ENCODE results near the gene LAMP5.

LAMP5 gene, protein sequence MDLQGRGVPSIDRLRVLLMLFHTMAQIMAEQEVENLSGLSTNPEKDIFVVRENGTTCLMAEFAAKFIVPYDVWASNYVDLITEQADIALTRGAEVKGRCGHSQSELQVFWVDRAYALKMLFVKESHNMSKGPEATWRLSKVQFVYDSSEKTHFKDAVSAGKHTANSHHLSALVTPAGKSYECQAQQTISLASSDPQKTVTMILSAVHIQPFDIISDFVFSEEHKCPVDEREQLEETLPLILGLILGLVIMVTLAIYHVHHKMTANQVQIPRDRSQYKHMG

DNA sequence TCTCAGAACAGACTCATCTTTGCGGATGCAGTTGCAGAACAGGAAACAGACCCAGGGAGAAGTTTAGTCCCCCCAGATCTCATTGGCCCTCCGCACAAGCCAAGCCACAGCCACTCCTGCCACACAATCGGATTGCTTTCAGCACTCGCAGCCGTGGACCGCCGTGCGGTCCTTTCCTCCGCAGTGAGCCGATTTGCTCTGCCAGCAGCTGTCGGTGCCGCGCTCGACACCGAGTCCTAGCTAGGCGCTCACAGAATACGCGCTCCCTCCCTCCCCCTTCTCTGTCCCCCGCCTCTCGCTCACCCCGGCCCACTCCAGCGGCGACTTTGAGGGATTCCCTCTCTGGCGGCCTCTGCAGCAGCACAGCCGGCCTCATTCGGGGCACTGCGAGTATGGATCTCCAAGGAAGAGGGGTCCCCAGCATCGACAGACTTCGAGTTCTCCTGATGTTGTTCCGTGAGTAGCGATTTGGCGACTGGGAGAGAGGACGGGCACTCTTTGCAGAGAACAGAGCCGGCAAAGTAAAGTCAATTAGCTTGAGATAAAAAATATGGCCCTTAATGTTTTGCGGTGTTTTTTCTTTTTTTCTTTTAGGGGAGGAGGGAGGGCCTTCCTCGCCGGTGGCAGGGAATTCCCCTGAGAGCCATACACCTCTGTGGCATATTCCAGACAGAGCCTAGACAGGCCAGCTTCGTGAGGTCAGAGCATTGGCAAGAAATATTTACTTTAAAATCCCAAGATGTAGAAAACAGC, at the start of gene LAMP5:
Gene LAMP5 (plus strand): TSS at position 130 of the 753 bp plus-strand sequence. CDS start 263 bp downstream, at position 393.
- DNase-seq: peak in 2 of 3 donors; percentile 47 to 62

DNA sequence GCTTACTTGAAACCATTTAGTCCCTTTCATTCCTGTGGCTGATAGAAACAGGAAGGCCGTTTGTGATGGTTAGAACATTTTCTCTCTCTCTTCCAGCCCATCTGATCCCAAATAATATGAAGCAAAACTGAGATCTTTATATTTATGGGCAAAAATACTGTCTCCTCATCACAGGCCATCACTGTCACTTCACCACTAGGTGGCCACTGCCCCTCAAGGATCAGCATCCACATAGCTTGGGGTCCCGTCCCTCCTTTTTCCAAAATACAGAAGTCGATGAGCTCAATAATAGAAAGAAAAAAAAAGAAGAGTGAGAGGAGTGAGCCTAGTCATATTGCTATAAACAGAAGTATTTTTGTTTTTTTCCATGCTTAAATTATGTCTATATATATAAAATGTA, 46.4 kb upstream of the LAMP5 start:
- peak; percentile 51 to 60 (median 55) for DNase-seq

DNA sequence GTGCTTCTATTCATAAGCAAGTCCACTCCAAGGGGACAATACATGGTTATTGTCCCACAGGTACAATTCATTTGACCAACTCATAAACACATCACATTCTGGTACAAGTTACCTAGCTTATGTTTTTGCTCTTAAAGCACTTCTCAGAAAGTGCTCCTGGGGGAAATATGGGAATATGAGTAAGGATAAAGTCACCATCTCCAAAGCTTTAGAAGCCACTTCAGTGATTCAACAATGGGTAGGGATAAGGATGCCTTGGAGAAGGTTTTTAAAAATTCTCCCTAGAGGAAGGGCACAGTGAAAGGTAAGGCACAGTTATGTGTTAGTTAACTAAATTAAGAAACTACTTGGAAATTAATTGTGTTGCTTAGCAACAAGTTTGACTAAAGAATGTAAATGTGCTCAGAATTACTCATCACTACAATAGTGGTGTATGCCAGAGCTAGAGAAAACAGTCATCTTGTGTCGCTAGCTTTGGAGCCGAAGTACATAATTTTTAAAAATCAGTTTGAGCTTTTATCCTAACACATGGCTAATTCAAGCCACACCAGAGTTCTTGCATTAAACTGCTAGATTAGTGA, 39.5 kb upstream of the LAMP5 start:
- DNase-seq: no peak

DNA sequence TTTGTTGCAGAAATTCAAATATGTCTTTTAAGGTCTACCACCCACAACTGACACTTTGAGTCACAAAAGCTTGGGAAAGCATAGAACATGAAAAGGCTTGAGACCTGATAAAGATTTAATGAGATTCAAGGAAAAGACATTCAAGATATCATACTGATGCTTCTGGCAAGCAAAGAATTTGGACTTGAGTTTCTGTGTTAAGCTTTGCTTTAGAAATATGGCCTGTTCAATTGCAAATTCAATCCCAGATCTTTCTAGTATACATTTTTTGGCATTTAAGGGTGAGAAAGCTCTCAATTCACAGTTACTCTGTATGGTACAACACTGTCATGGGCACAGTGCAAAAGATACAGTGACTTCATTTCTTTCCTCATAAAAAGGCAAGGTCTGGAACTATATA, 38.9 kb upstream of the LAMP5 start:
- DNase-seq: no peak

DNA sequence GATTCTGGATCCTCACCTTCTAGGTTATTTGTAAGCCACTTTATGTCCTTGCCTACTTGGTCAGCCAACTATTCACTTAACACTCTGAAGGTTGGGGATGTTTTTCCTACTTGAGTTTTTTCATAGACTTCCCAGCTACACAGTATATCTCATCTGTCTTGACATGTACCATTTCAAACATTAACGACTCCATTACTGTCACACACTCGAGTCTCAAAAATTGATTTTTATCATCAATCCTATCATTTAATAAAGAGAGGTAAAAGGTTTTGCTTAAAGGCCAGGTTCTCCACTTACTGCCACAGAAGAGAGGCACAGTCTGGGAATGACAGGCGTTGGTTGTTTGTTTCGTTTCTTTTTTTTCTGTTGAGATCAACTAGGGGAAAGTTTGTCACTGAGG, 38.2 kb upstream of the LAMP5 start:
- DNase-seq: no peak

DNA sequence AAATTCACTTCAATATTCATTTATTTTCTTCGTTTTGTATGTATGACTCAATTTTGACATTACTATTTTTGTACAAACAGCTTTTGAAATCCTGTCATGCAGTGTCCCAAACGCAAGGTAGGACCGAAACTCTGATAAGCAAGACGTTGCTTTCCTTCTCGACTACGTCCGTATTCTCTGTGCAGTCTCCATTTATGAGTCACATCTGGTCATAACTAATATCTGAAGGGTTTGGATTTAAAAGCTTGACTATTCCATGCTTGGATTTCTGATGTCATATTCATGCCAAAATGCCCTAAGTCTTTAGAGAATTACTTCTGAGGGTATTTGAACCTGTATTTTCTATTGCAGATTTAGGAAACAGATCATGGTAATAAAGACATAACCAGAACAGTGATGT, 37.8 kb upstream of the LAMP5 start:
- no peak for DNase-seq

DNA sequence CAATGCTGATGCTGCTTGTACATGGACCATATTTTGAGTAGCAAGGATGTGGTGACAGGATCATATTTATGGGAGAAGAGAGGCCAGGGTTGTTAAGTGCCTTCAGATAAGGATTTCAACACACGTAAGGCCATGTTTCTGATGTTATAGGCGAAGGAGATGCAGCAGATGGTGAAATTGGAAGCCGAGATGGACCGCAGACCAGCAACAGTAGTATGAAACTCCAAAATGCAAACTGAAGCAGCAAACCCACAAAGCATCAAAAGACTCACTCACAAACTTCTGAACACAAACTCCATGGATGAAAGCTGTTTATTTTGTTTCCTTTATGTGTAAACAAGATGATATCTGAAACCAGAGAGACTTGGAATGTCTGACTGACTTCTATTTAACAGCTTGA, 35.6 kb upstream of the LAMP5 start:
- DNase-seq: no peak

DNA sequence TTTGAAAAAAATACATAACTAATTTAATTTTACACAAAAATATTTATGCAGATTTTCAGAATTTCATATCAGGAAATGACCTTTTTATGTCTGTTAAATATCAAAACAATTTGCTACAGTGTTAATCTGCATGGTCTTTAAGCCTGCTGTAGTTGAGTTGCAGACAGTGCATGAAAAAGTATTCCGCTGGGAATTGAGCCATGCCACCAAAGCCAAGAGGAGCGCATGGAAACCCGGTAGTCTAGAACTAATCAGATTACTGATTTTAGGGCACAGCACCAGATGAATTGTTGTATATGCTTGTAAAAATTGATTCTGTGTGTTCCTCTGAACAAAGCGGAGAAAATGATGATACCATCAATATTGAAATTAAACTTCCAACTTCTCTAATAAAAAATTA, 34.3 kb upstream of the LAMP5 start:
- no peak for DNase-seq

DNA sequence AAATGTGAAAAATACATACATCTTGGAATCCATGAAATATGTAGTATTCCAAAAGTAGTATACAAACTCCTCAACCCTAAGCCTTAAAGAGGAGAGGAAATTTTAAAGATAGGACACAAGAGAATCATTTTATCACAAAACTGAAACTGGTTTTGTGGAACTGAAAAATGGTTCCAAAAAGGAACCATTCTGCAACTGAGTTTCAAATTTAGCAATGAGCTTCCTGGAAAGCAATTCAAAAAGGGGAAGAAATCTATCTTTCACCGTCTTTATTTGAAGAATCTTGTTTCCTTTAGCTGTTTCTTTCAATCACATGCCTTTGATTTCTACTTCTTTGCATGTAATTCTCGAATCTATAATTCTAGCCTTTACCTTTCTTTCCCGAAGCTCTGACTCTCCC, 32.2 kb upstream of the LAMP5 start:
- peak; percentile 59 to 84 (median 84) for DNase-seq

DNA sequence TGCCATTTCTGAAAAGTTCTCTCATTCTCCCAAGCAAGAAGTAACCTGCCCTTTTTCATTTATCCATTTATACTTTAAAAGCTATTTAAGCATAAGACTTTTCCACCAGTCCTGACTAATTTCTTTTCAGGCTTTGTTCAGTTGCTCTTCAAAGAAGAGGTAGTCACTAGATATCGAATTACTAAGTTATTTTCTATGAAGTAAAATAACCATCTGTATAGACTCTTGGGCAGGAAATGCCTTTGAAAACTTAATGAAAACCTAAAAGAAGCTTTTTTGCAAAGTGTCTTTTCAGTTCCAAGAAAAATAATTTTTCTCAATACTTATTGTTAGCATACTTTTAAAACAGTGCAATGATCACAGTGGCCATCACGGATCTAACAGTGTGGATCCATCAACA, 31.3 kb upstream of the LAMP5 start:
- no peak for DNase-seq

DNA sequence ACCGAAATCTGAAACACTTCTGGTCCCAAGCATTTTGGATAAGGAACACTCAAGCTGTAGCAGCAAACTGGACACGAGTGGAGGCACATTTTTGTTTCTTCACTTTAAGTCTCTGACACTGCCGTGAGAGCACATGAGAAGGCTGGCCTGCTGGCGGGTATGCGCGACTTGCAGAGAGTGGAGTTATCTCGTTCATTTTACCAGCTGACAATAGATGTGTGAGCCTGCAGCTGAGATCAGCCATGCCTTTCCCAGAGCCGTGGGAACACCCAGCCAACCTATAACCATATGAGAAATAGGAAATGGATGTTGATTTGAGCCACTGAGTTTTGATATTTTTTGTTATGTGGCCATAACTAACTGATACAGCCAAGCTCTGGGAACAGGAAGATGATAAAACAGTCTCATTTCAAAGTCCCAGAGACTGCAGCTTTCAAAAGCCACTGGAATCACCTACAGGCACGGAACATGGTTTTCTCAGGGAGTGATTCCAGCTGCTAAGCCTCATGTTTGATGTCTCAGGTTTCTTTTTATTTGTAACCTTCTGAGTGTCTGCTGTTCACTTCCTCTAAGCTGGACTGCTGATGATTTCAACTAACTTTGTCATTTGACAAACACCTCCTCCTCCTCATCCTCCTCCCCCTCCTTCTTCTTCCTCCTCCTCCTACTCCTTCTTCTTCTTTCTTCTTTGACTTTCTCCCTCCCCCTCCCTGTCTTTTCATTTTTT, 28.6 kb upstream of the LAMP5 start:
- DNase-seq: peak; percentile 36 to 39 (median 37)

DNA sequence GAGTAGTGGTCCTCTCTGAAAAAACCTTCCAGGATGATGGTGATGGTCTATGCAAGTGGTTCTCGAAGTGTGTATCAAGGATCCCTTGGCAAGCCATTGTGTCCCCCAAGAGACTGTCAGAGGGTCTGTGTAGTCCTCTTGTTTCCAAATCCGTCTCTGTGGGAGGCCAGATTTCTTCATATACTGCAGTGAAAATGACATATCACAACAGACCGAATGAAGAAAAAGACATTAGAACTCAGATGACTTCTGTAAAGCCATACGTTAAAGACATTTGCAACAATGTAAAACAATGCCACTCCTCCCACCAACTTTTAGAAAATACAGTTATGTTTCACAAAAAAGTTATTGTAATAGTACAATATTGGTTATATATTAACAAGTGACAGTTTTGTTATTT, 27.2 kb upstream of the LAMP5 start:
- no peak for DNase-seq

DNA sequence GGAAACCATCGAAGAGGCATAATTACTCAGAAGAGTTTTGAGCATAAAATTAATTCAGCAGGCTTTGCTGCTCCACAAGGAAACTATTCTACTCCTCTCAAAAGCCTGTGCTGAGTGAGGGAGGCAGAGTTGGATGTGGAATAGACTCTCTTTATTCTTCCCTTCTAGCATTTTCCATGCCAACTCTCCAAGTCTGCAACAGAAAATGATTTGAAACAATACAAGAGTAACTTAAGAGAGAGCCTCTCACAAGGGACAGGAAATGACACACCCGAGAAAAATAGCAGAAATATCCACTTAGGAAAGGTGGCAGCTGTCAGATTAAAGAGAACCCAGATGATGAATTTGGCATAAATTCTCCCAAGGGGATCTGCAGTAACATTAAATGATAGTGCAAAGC, 26.3 kb upstream of the LAMP5 start:
- peak in 1 of 3 donors; percentile 19 for DNase-seq

DNA sequence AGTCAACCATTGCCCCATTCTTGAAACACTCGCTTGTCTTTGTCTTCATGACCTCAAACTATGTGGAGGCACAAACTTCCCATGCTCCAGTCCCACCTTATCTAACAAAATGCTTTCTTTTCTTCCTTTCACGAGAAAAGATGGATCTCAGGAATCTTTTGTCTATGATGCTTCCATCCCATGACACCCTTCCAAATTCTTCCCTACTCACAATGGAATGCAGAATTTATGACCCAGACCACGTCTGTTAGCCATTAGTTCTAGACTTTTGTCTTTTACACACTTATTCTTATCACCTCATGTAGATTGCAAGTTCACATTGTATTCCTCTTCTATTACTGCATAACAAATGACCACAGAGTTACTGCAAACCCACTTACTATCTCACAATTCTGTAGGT, 24.2 kb upstream of the LAMP5 start:
- no peak for DNase-seq

DNA sequence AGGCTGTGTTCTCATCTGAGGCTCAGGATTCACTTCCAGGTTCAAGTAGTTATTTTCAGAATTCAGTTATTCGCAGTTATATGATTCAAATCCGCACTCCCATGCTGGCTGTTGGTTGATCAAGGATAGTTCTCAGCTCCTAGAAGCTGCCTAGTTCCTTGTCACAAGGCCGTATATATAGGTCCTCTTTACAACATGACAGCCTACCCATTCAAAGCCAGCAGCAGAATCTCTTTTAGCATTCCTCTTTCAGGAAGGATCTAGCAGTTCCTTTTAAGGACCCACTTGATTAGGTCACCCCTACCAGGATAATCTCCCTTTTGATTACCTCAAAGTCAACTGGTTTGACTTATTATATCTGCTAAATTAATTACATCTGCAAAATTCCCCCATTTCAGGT, 23.8 kb upstream of the LAMP5 start:
- peak in 2 of 3 donors; percentile 20 to 25 for DNase-seq

DNA sequence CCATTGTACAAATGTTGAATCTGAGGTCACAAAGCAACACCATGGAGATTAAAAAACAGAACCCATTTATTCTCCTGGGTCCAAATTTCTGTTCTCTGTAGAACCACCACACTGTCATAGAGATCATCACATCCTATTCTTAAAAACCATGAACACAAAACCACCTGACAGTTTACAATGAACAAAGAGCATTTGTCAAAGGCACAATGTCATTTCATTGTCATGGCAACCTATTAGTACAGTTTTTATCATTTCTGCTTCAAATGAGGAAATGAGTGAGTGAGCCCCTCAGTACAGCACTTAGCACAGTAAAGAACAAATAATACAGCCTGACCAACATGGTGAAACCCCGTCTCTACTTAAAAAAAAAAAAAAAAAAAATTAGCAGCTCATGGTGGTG, 23.1 kb upstream of the LAMP5 start:
- peak in 2 of 3 donors; percentile 39 to 53 for DNase-seq

DNA sequence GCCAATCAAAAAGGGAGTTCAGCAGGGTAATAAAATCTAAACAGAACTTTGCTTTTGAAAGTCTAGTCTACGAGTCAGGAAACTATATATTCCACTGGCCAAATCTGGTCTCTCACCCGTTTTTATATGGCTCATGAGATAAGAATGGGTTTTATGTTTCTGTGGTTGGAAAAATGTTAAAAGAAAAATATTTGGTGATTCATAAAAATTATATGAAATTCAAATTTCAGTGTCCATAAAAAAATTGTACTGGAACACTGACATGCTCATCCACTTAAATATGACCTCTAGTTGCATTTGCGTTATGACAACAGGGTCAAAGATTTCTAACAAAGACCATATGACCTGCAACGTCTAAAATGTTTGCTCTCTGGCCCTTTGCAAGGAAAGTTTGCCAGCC, 22.3 kb upstream of the LAMP5 start:
- DNase-seq: no peak

DNA sequence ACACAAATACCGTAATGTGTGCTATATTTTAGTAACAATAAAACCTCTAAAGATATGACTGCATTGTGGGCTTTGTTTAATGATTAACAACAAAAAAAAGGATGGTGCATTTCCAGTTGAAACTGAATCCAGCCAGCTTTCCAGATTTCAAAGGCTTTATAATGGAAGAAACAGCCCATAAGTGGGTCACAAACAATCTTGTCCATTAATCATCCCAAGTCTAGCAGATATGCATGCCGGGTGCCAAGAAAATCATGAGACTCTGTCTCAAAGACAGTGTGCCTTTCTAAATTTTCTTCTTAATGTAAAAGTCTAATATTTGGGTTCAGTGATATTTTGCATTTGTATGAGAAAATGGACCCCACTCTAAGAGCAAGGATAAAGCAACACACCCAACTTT, 20.6 kb upstream of the LAMP5 start:
- DNase-seq: no peak

DNA sequence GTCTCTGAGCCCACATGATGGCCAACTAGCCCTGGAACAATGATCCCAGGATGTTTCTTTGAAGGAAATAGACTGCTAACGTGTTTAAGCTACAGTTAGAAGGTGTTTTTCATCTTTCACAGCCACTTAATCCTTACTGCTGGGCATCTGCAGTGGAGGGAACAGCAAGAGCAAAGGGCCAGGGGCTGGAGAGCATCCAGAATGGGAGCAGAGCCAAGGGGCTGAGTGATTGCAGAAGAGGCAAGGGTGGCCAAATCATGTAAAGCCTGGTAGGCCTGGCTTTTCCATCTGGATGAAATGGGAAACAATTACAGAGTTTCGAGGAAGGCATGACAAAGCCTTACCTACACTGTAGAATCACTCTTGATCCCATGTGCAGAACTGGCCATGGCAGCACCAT, 18.7 kb upstream of the LAMP5 start:
- no peak for DNase-seq

DNA sequence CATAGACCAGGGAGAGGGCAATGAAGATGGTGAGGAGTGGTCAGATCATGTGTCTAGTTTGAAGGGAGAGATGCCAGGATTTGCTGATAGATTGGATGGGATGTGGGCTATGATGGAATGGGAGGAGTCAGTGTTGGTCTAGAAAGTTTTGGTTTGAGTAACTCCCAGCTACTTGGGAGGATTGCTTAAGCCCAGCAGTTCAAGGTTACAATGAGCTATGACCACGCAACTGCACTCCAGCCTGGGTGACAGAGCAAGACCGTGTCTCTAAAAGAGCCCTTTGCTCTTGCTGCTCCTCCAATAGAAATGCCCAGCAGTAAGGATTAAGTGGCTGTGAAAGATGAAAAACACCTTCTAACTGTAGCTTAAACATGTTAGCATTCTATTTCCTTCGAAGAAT, 18.2 kb upstream of the LAMP5 start:
- DNase-seq: peak; percentile 49 to 62 (median 56)

DNA sequence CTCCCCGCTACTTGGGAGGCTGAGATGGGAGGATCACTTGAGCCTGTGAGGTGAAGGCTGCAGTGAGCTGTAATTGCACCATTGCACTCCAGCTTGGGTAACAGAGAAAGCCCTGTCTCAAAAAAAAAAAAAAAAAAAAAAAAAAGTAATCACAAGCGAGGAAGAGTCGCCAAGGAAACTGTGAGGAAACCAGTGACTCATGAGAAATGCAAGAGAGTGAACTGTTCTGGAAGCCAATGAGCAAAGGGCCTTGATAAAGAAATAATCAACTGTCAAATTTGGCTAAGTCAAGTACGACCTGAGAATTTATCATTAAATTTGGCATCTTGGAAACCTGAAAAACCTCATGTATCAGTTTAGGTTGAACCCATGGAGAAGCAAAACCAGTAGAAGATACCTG, 16.1 kb upstream of the LAMP5 start:
- peak; percentile 74 to 90 (median 84) for DNase-seq

DNA sequence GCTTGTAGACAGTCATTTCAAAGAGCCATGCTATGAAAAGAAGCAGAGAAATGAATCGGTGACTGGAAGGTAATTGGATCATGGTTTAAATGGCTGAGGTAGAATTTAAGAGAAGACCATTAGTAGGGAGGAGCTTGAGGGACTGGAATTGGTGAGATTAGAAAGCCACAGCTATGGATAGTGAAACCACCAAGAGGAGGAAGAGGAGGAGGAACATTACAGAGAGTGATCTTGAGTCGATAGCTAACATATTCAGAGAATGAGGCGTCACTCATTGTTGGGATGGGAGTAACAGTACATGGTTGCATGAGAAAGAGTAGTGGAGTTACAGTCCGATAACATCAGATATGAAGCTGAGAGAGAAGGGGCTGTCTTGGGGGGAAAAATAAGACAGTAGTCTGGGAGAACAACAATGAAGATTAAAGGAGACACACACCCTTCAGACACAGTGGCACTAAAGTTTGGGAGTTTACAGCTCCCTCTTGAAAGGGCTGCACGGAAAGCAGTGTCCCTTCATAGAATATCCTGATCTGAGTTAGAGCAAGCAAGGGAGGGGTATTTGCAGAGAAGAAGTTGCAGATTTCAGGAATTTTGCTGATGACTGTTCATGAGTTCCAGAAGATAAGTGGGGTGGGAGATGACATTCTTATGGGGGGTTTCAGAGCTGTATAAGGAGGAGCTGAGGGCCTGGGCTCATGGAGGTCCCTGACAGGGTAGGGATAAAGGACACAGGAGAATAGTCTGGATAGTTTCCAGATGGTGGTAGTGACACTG, 15.1 kb upstream of the LAMP5 start:
- peak; percentile 51 to 78 (median 67) for DNase-seq

DNA sequence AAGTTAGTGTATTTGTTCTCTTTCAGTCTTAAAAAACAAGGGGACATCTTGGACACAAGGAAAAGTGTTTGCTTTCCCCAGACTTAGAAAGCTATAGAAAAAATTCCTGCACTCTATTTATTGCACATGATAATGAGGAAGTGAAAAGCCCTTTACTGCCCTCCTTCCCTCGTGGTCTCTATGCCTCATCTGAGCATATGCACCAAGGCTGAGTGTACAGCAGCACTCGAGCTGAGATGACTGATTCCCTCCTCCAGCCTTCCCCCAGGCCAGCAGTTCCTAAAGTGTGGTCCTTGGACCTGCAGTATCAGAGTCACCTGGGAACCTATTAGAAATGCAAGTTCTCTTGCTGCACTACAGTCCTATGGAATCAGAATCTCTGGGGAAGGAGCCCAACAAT, 14.3 kb upstream of the LAMP5 start:
- DNase-seq: peak; percentile 89 to 95 (median 94)
